Effector memory CD8-positive, alpha-beta T cell (primary cell): ENCODE results near the gene PSD4.

Source experiments
- ATAC-seq: fragments of 150-1000 bp; cut with Tn5 transposase; replicated peaks from 2 replicates; pipeline ENCODE4 v1.10.0; 2021; ENCODE audit warnings: mild to moderate bottlenecking, moderate library complexity
- DNase-seq, 3 experiments: peaks; one replicate each; pipeline ENCODE4 v3.0.0; 2021
- H3K27ac Mint-ChIP-seq, 2 donors: one replicate each; pipeline ENCODE4 v1.8.0; 2022; ENCODE audit warnings: mild to moderate bottlenecking in 2 of 2, mixed read lengths in 2 of 2, moderate library complexity in 2 of 2
- H3K27me3 Mint-ChIP-seq, 2 donors: one replicate each; pipeline ENCODE4 v1.8.0; 2022; ENCODE audit warnings: mixed read lengths in 2 of 2
- H3K36me3 Mint-ChIP-seq: one replicate; pipeline ENCODE4 v1.8.0; 2022; ENCODE audit warnings: mild to moderate bottlenecking, moderate library complexity, mixed read lengths; ENCODE audit not compliant: insufficient read depth
- H3K4me1 Mint-ChIP-seq, 2 donors: one replicate each; pipeline ENCODE4 v1.8.0; 2022; ENCODE audit warnings: low read depth in 2 of 2, mixed read lengths in 2 of 2
- H3K4me3 Mint-ChIP-seq, 2 donors: one replicate each; pipeline ENCODE4 v1.8.0; 2022; ENCODE audit warnings: mild to moderate bottlenecking in 2 of 2, mixed read lengths in 2 of 2, moderate library complexity in 2 of 2
- H3K9me3 Mint-ChIP-seq, 2 donors: one replicate each; pipeline ENCODE4 v1.8.0; 2022; ENCODE audit warnings: mixed read lengths in 2 of 2

PSD4 gene

DNA sequence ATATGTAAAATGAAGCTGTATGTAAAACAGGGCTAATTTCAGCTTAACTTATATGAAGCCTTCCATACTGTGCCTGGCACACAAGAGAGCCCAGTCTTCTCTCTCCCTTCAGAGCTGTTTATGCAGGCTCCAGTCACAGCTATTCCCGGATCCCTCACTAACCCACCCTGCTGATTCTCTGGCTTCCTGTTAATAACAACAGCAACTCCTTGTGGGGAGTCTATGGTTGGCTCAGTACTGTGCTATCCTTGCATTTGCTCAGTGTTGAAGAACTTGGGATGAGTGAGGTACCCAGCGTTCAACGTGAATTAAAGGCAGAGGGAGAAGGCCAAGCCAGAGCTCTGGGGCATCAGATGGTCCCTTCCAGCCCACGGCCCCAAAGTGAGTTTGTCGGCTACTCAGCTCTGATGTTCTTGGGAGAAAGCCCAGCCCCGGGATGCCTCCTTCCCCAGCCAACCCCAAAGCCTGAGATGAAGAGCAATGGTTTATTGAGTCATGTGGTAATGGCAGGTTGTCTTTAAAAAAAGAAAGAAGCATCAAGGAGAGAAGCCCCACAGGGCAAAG, 43.2 kb downstream of the PSD4 start:
- Mint-ChIP-seq H3K36me3 (no peaks in the 10 kb centered on the region), H3K4me3 (peak overlapping the region in 1 of 2 donors; percentile 48), H3K27ac (peak overlapping the region in 1 of 2 donors; percentile 59), H3K27me3 (peaks cover 0 to 12% of the 10 kb centered on the region in 2 donors), H3K9me3 (no peaks in the 10 kb centered on the region), H3K4me1 (peaks cover 11 to 15% of the 10 kb centered on the region in 2 donors)
- ATAC-seq (no peak), DNase-seq (no peak)

DNA sequence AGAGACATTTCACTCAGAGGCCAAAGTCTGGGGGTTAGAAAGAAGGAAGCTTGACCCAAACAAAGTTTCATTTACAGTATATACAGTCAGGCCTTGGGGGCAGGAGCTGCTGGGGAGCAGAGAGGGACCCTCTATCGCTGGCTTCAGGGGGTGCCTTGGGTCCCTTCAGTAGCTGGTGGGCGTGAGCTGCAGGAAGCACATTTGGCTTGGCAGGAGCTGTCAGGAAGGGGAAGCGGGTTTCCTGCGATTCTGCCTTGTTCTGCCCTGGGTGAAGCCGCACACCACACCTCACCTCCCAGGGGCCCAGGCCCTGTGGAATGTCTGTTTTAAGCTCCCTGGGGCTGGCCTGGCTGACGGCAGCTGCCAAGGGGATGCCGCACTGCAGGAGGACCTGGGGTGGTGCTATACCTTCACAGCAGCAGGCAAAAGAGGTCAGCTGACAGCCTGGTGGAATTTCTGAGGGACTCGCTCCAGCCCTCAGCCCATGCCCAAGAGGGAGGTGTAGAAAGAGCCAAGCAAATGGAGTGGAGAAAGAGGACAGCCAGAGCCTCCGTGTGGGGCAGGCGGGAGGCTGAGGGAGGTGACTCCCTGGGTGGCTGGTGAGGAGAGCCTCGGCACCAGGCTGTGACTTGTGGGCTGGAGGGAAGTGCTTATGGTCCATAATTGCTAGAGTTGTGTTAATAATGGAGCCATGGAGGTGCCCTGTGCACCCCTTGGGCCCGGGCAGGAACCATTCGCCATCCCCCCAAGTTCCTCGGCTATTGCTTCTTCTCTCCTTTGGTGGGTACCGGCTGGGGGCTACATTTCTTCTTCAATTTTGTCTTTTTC, 43.9 kb downstream of the PSD4 start:
- peak overlapping the region in 1 of 2 donors; percentile 59 for H3K27ac Mint-ChIP-seq
- no peaks in the 10 kb centered on the region for H3K36me3 Mint-ChIP-seq
- no peak for DNase-seq
- H3K9me3 Mint-ChIP-seq, result no peaks in the 10 kb centered on the region
- peaks cover 0 to 10% of the 10 kb centered on the region in 2 donors for H3K27me3 Mint-ChIP-seq
- H3K4me1 Mint-ChIP-seq, result peaks cover 11 to 15% of the 10 kb centered on the region in 2 donors
- H3K4me3 Mint-ChIP-seq, result peak overlapping the region in 1 of 2 donors; percentile 48
- ATAC-seq, result no peak

DNA sequence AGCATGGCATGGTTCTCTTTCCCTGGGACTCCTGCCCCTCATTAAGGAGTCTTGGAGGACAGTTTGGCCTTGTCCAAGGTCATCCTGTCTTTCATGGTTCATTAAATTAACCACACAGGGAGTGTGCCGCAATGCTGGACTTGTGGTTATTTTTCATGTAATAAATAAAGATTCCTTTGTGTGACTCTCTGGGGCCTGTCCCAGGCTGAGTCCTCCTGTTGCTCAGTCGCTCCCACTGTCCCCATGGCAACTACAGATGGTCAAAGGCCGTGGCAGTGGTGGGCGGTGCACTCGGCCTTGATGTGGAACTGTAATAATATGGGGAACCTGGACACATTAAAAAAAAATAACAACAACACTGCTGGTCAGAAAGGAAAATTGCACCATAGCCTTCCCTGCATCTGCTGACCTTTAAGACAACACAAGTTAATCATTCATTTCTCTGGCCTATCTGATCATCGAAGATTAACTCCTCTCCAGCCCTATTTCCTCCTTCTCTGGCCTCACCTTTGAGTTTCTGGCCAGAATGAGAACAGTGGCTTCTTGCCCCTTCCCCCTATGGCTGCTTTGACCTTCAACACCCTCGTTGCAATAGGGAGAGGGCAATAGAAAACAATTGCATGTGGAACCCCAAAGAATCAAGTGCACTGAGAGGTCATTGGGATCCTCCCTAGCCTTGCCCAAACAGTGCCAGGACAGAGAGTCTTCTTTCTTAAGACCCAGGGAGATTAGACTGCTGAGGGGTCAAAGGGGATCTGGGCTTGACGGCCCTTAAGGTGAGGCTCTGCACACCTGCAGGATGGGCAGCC, 44.7 kb downstream of the PSD4 start:
- Mint-ChIP-seq H3K9me3 (no peaks in the 10 kb centered on the region), H3K4me3 (no peak overlapping the region), H3K4me1 (peaks cover 11 to 15% of the 10 kb centered on the region in 2 donors), H3K36me3 (no peaks in the 10 kb centered on the region), H3K27me3 (peaks cover 0 to 2% of the 10 kb centered on the region in 2 donors), H3K27ac (no peak overlapping the region)
- no peak for ATAC-seq
- no peak for DNase-seq

DNA sequence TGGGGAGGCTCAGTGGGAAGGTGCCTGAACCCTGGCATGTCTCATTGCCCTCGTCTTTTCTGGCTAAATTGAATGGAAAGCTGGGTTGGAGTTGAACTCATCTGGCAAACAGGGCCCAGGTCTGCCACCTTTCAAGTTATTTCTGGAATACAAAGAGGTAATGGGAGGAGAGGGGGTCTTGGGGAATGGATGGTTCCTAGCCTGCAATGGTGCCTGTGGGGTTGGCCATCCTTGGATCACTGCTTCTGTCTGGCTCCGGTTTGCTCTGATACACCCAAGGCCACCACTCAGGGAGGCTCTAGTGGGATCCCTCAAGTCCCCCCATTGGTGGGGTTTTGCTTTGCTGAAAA, 45.3 kb downstream of the PSD4 start:
- DNase-seq (no peak), ATAC-seq (no peak)
- Mint-ChIP-seq H3K4me3 (no peak overlapping the region), H3K9me3 (no peaks in the 10 kb centered on the region), H3K27me3 (no peaks in the 10 kb centered on the region), H3K27ac (no peak overlapping the region), H3K4me1 (peaks cover 11 to 15% of the 10 kb centered on the region in 2 donors), H3K36me3 (no peaks in the 10 kb centered on the region)

DNA sequence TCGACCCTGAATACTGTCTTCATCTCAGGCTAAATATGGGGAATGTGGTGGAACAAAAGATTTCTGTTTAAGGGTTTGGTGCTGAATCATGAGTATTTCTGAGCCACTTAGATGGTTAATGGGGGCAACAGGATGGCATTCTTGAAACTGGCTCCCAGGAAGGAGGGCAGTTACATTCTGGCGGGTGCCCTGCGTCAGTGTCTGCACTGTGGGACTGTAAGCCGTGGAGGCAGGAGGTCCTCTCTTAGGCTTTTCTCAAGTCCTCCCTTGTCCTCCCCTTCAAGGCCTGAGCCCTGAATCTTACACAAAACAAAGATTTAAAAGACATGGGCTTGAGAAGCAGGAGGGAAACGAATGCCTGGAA, 45.7 kb downstream of the PSD4 start:
- H3K9me3 Mint-ChIP-seq, result no peaks in the 10 kb centered on the region
- no peaks in the 10 kb centered on the region for H3K27me3 Mint-ChIP-seq
- ATAC-seq (no peak), DNase-seq (no peak)
- no peak overlapping the region for H3K4me3 Mint-ChIP-seq
- no peaks in the 10 kb centered on the region for H3K36me3 Mint-ChIP-seq
- no peak overlapping the region for H3K27ac Mint-ChIP-seq
- H3K4me1 Mint-ChIP-seq, result peaks cover 11 to 15% of the 10 kb centered on the region in 2 donors

DNA sequence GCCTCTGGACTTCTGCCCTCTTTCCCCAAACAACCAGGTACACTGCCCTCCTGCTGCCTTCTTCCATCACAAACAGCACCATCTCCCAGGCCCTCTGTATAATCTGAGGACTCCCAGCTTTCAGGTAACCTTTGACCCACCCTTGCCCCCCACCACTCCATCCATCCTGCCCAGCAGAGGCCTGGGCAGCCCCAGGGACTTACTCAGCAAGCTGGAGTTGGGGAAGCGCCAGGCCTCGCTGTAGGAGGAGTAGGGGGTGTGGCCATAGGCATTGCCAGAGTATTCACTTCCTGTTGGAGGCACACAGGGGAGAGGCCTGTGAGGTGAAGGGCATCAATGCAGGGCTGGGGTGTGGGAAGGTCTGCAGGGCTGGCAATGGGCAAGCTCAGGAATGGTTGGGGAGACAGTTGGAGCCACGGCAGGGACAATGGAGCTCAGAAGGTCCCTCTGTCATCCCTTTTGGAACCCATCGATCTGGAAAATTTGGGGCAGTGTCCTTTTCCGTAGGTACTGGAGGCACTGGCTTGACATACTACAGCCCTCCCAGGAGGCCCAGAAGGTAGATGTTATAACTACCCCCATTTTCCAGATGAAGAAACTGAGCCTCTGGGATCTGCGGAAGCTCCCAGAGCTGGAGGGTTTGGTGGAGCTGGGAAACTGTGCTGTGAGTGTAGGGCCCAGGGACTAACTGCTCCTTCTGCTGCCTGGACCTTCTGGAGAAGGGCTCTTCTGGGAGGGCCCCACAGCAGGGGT, 46.3 kb downstream of the PSD4 start:
- no peaks in the 10 kb centered on the region for H3K9me3 Mint-ChIP-seq
- DNase-seq (no peak), ATAC-seq (no peak)
- H3K36me3 Mint-ChIP-seq, result no peaks in the 10 kb centered on the region
- H3K4me3 Mint-ChIP-seq, result no peak overlapping the region
- peaks cover 11 to 15% of the 10 kb centered on the region in 2 donors for H3K4me1 Mint-ChIP-seq
- H3K27ac Mint-ChIP-seq, result no peak overlapping the region
- H3K27me3 Mint-ChIP-seq, result no peaks in the 10 kb centered on the region

DNA sequence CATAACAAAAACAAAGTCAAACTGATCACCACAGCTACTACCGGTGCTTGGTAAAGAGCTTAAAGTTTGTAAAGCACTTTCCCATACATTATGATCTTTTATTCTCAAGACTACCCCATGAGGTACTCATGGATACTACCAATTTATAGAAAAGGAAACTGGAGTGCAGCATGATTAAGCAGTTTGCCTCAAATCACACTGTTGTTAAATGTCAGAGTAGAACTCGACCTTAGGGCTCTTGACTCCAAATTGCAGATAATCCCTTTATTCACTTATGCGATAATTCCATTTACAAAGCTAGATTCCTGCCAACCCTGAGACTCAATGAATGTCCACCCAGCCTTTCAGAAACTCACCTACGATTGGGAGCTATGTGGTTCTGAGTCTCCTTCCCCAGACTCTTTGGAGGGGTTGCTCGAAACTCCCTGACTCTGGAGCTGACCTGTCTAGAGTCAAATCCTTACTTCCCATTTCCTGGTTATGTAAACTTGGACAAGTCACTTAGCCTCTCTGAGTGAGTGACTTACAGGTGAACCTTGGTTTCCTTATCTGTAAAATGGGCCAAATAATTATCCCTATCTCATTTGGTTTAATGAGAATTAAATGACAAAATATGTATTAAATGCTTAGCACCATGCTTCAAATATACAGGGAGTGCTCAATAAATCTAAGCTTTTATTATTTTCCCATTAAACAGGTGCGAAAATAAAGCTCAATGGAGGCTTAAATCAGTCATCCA, 47.4 kb downstream of the PSD4 start:
- Mint-ChIP-seq H3K9me3 (no peaks in the 10 kb centered on the region), H3K4me1 (peaks cover 11 to 15% of the 10 kb centered on the region in 2 donors), H3K27ac (no peak overlapping the region), H3K36me3 (no peaks in the 10 kb centered on the region), H3K4me3 (no peak overlapping the region), H3K27me3 (no peaks in the 10 kb centered on the region)
- ATAC-seq (no peak), DNase-seq (no peak)

DNA sequence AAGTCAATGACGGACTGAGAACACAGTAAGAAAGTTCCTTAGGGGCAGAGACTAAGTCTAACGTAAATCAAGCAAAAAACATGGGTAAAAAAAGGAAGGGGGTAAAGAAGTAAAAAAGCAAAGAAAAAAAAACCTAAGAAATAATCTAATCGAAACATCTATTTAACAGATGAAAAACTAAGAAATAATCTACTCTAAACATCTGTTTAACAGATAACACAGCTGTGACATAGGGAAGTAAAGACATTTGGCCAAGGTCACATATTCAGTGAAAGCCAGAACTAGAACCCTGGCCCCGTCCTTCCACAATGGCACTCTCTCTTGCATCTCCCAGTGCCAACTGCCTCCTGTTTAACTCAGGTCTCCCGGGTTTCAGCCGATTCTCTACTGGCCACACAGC, 48.1 kb downstream of the PSD4 start:
- H3K27me3 Mint-ChIP-seq, result no peaks in the 10 kb centered on the region
- H3K27ac Mint-ChIP-seq, result no peak overlapping the region
- H3K4me3 Mint-ChIP-seq, result no peak overlapping the region
- H3K4me1 Mint-ChIP-seq, result peaks cover 10 to 14% of the 10 kb centered on the region in 2 donors
- no peaks in the 10 kb centered on the region for H3K9me3 Mint-ChIP-seq
- ATAC-seq (no peak), DNase-seq (no peak)
- no peaks in the 10 kb centered on the region for H3K36me3 Mint-ChIP-seq

DNA sequence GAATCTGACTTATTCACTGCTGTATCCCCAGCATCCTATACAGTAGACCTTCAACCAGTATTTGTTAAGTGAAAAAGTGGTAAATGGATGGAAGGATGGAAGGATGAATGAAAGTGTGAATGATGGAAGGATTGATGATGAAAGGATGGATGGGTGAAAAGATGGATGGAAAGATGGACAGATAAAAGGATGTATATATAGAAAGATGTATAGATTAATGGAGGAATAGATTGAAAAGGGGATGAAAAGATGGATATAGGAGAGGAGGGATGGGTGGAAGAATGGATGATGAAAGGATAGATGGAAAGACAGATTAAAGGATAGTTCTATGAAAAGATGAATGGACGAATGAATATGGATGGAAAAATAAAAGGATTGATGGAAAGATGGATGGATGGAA, 50.0 kb downstream of the PSD4 start:
- DNase-seq (no peak), ATAC-seq (no peak)
- Mint-ChIP-seq H3K4me3 (no peak overlapping the region), H3K4me1 (peaks cover 0 to 8% of the 10 kb centered on the region in 2 donors), H3K27ac (no peak overlapping the region), H3K36me3 (peaks cover 4% of the 10 kb centered on the region), H3K9me3 (no peaks in the 10 kb centered on the region), H3K27me3 (no peaks in the 10 kb centered on the region)

DNA sequence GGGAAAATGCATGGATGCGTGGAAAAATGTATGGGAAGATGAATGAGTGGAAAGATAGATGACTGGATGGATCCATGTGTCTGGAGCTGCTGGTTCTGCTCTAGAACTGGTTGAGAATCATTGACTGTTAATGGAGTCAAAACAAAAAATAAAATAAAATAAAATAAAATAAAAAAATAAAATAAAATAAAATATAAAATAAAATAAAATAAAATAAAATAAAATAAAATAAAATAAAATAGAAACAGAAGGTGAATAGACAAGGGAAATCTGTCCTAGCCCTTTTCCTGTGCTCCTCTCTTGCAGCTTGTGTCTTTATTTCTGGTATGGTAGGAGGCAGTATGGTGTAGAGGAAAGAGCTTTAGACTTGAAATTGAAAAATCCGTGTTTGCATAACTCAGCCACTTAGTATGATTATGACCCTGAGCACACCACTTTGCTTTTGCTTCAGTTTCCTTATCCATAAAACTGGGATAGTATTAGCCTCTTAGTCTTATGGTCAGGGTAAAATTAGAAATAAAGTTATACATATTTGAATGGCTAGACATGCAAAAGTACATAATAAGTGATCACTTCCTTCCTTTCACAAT, 51.0 kb downstream of the PSD4 start:
- no peaks in the 10 kb centered on the region for H3K27me3 Mint-ChIP-seq
- ATAC-seq, result no peak
- no peak overlapping the region for H3K4me3 Mint-ChIP-seq
- DNase-seq, result no peak
- no peaks in the 10 kb centered on the region for H3K9me3 Mint-ChIP-seq
- H3K27ac Mint-ChIP-seq, result peak overlapping the region in 1 of 2 donors; percentile 17
- H3K4me1 Mint-ChIP-seq, result peaks cover 0 to 8% of the 10 kb centered on the region in 2 donors
- H3K36me3 Mint-ChIP-seq, result peaks cover 4% of the 10 kb centered on the region

DNA sequence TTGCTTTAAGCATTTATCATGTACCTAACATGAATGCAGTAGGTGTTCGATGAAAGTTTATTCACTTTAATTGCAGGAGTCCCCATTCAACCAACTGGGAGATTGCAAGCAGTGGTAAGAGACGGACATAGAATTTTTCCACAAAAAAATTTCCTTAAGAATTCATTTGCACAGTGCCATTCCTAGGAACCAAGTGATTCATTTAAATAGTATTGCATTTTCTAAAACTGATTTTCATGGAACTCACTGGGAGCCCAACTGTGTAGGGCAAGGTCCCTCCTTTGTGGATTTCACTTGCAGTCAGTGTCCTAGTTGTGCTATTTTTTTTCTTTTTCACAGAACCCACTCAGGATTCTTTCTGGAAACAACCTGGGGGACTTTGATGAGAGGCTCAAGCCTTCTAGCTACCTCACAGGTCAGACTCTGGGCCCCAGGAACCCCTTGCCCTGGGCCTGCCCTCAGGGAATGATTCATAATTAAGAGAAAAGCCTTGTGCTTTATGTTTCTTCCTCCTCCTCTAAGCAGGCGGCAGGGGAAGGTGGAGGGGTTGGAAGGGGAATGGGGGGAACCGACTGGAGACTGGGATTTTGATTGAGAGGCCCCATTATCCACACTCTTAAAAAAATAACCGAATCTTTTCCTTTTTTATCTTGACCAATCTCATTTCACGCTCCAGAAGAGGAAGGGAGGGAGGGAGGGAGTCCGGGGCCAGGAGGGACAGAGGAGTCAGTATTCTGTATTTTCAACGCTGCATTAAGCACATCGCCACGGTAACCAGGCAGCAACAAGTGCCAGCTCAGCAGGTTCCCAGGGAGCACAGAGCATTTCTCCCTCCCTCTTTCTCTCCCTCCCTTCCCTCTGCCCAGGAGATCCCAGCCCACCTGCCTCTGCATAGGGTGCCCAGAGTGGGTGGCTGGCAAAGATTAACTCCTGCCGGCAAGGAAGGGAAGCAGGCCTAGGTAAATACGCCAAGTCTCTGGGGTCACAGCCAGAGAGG, 51.8 kb downstream of the PSD4 start:
- DNase-seq, result no peak
- H3K4me1 Mint-ChIP-seq, result peaks cover 0 to 8% of the 10 kb centered on the region in 2 donors
- peaks cover 4% of the 10 kb centered on the region for H3K36me3 Mint-ChIP-seq
- H3K4me3 Mint-ChIP-seq, result no peak overlapping the region
- no peaks in the 10 kb centered on the region for H3K9me3 Mint-ChIP-seq
- no peak overlapping the region for H3K27ac Mint-ChIP-seq
- no peaks in the 10 kb centered on the region for H3K27me3 Mint-ChIP-seq
- ATAC-seq, result no peak

DNA sequence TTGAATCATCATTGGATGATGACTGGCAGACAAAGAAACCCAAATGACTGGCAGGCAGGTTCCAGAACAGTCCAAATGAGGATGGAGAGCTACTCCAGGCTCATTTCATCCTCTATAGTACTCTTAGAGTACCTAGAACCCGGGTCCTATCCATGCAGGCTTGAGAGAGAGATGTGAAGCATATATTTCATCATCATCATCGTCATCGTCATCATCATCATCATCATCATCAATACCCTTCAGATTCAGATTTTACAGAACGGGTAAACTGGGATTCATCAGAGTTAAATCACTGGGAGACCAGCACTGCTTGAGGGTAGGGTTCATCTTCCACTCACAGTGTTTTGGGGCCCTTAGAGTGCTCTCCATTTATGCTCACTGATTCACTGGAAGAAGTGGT, 52.7 kb downstream of the PSD4 start:
- H3K27me3 Mint-ChIP-seq, result no peaks in the 10 kb centered on the region
- H3K36me3 Mint-ChIP-seq, result peaks cover 4% of the 10 kb centered on the region
- no peak overlapping the region for H3K27ac Mint-ChIP-seq
- DNase-seq, result no peak
- no peak for ATAC-seq
- no peak overlapping the region for H3K4me3 Mint-ChIP-seq
- no peaks in the 10 kb centered on the region for H3K9me3 Mint-ChIP-seq
- H3K4me1 Mint-ChIP-seq, result peaks cover 0 to 8% of the 10 kb centered on the region in 2 donors
